SK-N-SH (cell line): Measurements from ENCODE around the gene ZC3H7B. TPM values are rescaled to one million over a fixed set of nuclear protein-coding genes. Genes with fewer than 3 reads are reported as not detected.

Source experiments
- CTCF ChIA-PET: fragments of 300-600, 350-600 bp; formaldehyde crosslinking; extraction: SDS; loops from one replicate; lab custom pipeline; 2021; lab: Yijun Ruan, JAX
- POLR2A ChIA-PET: fragments of 350-600 bp; sonication (Branson Sonifier 250); formaldehyde crosslinking; extraction: SDS; loops from one replicate; lab custom pipeline; 2020; ENCODE audit warnings: antibody characterized with exemption, inconsistent platforms; lab: Yijun Ruan, JAX
- DNase-seq: peaks from one replicate; pipeline ENCODE4 v3.0.0; 2012
- H2AFZ ChIP-seq: fragments of 200-600 bp; sonication (generic); 2 replicates; pipeline ENCODE4 v1.8.1; 2016; ENCODE audit warnings: antibody characterized with exemption, mild to moderate bottlenecking, low read depth
- H3F3A ChIP-seq: fragments of 200-600 bp; sonication (generic); replicated peaks from 2 replicates; pipeline ENCODE3; 2016; ENCODE audit warnings: antibody characterized with exemption, mild to moderate bottlenecking; ENCODE audit not compliant: insufficient read depth
- H3K27ac ChIP-seq, 2 experiments: fragments of 200-500 bp in 1 of 2; fragments of 200-600 bp in 1 of 2; sonication (Bioruptor generic) in 1 of 2; sonication (generic), shearing (Covaris generic) in 1 of 2; 2 replicates each; pipeline versions ENCODE4 v1.5.1 to v1.6.1; 2014 to 2016; ENCODE audit warnings: low read depth in 2 of 2, inconsistent platforms in 1 of 2, low read length in 1 of 2, mild to moderate bottlenecking in 1 of 2, mixed read lengths in 1 of 2
- H3K27me3 ChIP-seq: fragments of 200-600 bp; sonication (generic), shearing (Covaris generic); 2 replicates; pipeline ENCODE4 v1.6.1; 2016; ENCODE audit warnings: mixed run types; ENCODE audit not compliant: insufficient read depth
- H3K36me3 ChIP-seq, 2 experiments: fragments of 200-500 bp in 1 of 2; fragments of 200-600 bp in 1 of 2; sonication (Bioruptor generic) in 1 of 2; sonication (generic) in 1 of 2; replicated peaks in 1 of 2; 2 replicates each; pipeline versions ENCODE3 to v1.5.1; 2014 to 2016; ENCODE audit warnings: low read length in 1 of 2, mild to moderate bottlenecking in 1 of 2; ENCODE audit not compliant: insufficient read depth in 2 of 2, control insufficient read depth in 1 of 2
- H3K4me1 ChIP-seq, 2 experiments: fragments of 200-500 bp in 1 of 2; fragments of 200-600 bp in 1 of 2; sonication (Bioruptor generic) in 1 of 2; sonication (generic), shearing (Covaris generic) in 1 of 2; 2 replicates each; pipeline versions ENCODE4 v1.5.1 to v1.6.1; 2014 to 2016; ENCODE audit warnings: low read depth in 1 of 2, low read length in 1 of 2, mixed run types in 1 of 2; ENCODE audit not compliant: insufficient read depth in 2 of 2, control insufficient read depth in 1 of 2
- H3K4me2 ChIP-seq: fragments of 200-600 bp; sonication (generic), shearing (Covaris generic); 2 replicates; pipeline ENCODE4 v1.6.1; 2017; ENCODE audit warnings: mixed run types
- H3K4me3 ChIP-seq, 2 experiments: fragments of 200-500 bp in 1 of 2; fragments of 200-600 bp in 1 of 2; sonication (Bioruptor generic) in 1 of 2; sonication (generic), shearing (Covaris generic) in 1 of 2; 2 replicates each; pipeline versions ENCODE4 v1.5.1 to v1.8.1; 2014 to 2016; ENCODE audit warnings: low read depth in 2 of 2, inconsistent platforms in 1 of 2, low read length in 1 of 2, mild to moderate bottlenecking in 1 of 2, mixed read lengths in 1 of 2, moderate library complexity in 1 of 2
- H3K79me2 ChIP-seq: fragments of 200-600 bp; sonication (generic); 2 replicates; pipeline ENCODE4 v1.8.1; 2017; ENCODE audit warnings: mild to moderate bottlenecking; ENCODE audit not compliant: insufficient read depth
- H3K9ac ChIP-seq: fragments of 200-600 bp; sonication (generic); 2 replicates; pipeline ENCODE4 v1.6.1; 2017; ENCODE audit warnings: mixed run types
- H3K9me2 ChIP-seq: fragments of 200-600 bp; sonication (generic); 2 replicates; pipeline ENCODE4 v1.6.1; 2017; ENCODE audit warnings: mixed run types
- H3K9me3 ChIP-seq: fragments of 200-600 bp; sonication (generic); 2 replicates; pipeline ENCODE4 v1.6.1; 2017; ENCODE audit warnings: mixed run types, mild to moderate bottlenecking, moderate library complexity
- H4K20me1 ChIP-seq: fragments of 200-600 bp; sonication (generic); 2 replicates; pipeline ENCODE4 v1.6.1; 2017; ENCODE audit warnings: mild to moderate bottlenecking, mixed run types; ENCODE audit not compliant: insufficient read depth
- CHD2 ChIP-seq: fragments of 150-350 bp; IDR thresholded peaks from 2 replicates; pipeline ENCODE4 v1.6.1; 2018; ENCODE audit warnings: low read length; ENCODE audit not compliant: partially characterized antibody
- EP300 ChIP-seq, 2 experiments: IDR thresholded peaks; 2 replicates each; pipeline versions ENCODE4 v1.4.0 to v1.6.1; 2012; ENCODE audit warnings: borderline replicate concordance in 1 of 2, low read depth in 1 of 2, low read length in 1 of 2
- EZH2phosphoT487 ChIP-seq: fragments of 200-600 bp; sonication (generic); IDR thresholded peaks from 2 replicates; pipeline ENCODE4 v1.6.1; 2017; ENCODE audit warnings: low read depth, mixed run types, mild to moderate bottlenecking, antibody characterized with exemption, moderate library complexity, borderline replicate concordance
- FOXM1 ChIP-seq: IDR thresholded peaks from 2 replicates; pipeline ENCODE4 v1.4.0; 2012; ENCODE audit warnings: low read depth, mild to moderate bottlenecking
- GABPA ChIP-seq: IDR thresholded peaks from 2 replicates; pipeline ENCODE4 v1.4.0; 2012; ENCODE audit warnings: low read depth, mild to moderate bottlenecking
- MEF2A ChIP-seq: IDR thresholded peaks from 2 replicates; pipeline ENCODE4 v1.4.0; 2012; ENCODE audit warnings: low read depth, borderline replicate concordance
- NFIC ChIP-seq: IDR thresholded peaks from 2 replicates; pipeline ENCODE4 v1.4.0; 2012; ENCODE audit warnings: borderline replicate concordance
- NRF1 ChIP-seq: IDR thresholded peaks from 2 replicates; pipeline ENCODE4 v1.6.1; 2012; ENCODE audit warnings: low read depth, mild to moderate bottlenecking, low read length
- RCOR1 ChIP-seq: fragments of 150-350 bp; IDR thresholded peaks from 2 replicates; pipeline ENCODE4 v1.6.1; 2017; ENCODE audit warnings: antibody characterized with exemption, low read length
- RXRA ChIP-seq: IDR thresholded peaks from 2 replicates; pipeline ENCODE4 v1.4.0; 2012; ENCODE audit warnings: low read depth, mild to moderate bottlenecking, borderline replicate concordance
- SIN3A ChIP-seq: IDR thresholded peaks from 2 replicates; pipeline ENCODE4 v1.6.1; 2012; ENCODE audit warnings: low read depth, mild to moderate bottlenecking, low read length, moderate library complexity, borderline replicate concordance
- TCF12 ChIP-seq: IDR thresholded peaks from 2 replicates; pipeline ENCODE4 v1.4.0; 2012
- TEAD4 ChIP-seq: IDR thresholded peaks from 2 replicates; pipeline ENCODE4 v1.4.0; 2012; ENCODE audit warnings: mild to moderate bottlenecking, borderline replicate concordance; ENCODE audit not compliant: insufficient read depth
- WGBS: methylation state at CpG from one replicate; pipeline ENCODE4 v1.1.6; 2017; ENCODE audit warnings: low lambda C conversion rate; 5-methylcytosine and 5-hydroxymethylcytosine counted together
- polyA plus RNA-seq, 3 experiments: library from polyadenylated mRNA; depleted of rRNA; stranded (reverse); fragments of >200 nt; gene quantifications; 2 replicates each; pipeline ENCODE4 v1.2.3, GENCODE V29; 2012
- TF ChIP-seq, protein P1 (sequence below): IDR thresholded peaks from 2 replicates; pipeline ENCODE4 v1.4.0; 2012; ENCODE audit warnings: low read depth, borderline replicate concordance
- TF ChIP-seq, protein P2 (sequence below): fragments of 150-350 bp; IDR thresholded peaks from 2 replicates; pipeline ENCODE4 v1.6.1; 2017; ENCODE audit warnings: antibody characterized with exemption, low read length, low read depth, borderline replicate concordance
- TF ChIP-seq, protein P3 (sequence below): fragments of 150-350 bp; IDR thresholded peaks from 2 replicates; pipeline ENCODE4 v1.6.1; 2016; ENCODE audit warnings: mild to moderate bottlenecking, low read depth, low read length
- TF ChIP-seq, protein P4 (sequence below): IDR thresholded peaks from 2 replicates; pipeline ENCODE4 v1.4.0; 2012; ENCODE audit warnings: low read depth
- TF ChIP-seq, protein P5 (sequence below): IDR thresholded peaks from 2 replicates; pipeline ENCODE4; 2012
- TF ChIP-seq, protein P6 (sequence below): IDR thresholded peaks from 2 replicates; pipeline ENCODE4 v1.6.1; 2012; ENCODE audit warnings: mild to moderate bottlenecking, low read depth, low read length, moderate library complexity
- TF ChIP-seq, protein P7 (sequence below): IDR thresholded peaks from 2 replicates; pipeline ENCODE4 v1.4.0; 2012; ENCODE audit warnings: low read depth, borderline replicate concordance

Gene ZC3H7B
- polyA plus RNA-seq, 1 of the 3 experiments (the other 2 are of a cell fraction): 27.1 TPM

DNA sequence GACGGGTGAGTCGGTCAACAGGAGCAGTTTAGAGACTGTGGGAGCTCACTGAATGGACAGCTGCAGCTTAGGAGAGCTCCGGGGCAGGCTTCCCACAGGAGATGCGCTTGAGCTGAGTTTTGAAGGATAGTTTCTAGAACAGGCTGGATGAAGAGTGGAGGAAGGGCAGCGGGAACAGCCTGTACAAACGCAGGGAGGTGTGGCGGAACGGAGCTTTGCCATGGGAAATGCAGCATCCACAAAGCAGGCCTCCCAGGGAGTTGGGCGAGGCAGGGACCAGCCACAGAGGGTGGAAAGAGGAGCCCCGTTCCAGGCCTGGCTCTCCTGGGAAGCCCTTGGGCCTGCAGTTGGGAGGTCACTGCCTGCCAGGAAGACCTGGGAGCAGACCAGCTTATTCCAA lies 53.7 kb downstream of the ZC3H7B start:
- 77% methylated on average over 3 of the region's 10 CpGs for WGBS
- POLR2A ChIA-PET: no interaction called here

More for the DNA sequence above, 53.7 kb downstream of the ZC3H7B start:
- Histone ChIP-seq H3K4me1 (no peaks in the 10 kb centered on the region), H3K9ac (no peak overlapping the region), H3K4me2 (no peak overlapping the region), H3K36me3 (peaks cover 0 to 12% of the 10 kb centered on the region in 2 experiments), H3K79me2 (no peaks in the 10 kb centered on the region), H4K20me1 (no peaks in the 10 kb centered on the region), H3K9me2 (no peaks in the 10 kb centered on the region), H3K4me3 (no peak overlapping the region), H3K27me3 (no peaks in the 10 kb centered on the region), H3K9me3 (no peaks in the 10 kb centered on the region), H3K27ac (no peak overlapping the region), H2AFZ (no peak overlapping the region), H3F3A (no peaks in the 10 kb centered on the region)
- DNase-seq: no peak
- CTCF ChIA-PET: no interaction called here
- TF ChIP-seq, protein P1, sequence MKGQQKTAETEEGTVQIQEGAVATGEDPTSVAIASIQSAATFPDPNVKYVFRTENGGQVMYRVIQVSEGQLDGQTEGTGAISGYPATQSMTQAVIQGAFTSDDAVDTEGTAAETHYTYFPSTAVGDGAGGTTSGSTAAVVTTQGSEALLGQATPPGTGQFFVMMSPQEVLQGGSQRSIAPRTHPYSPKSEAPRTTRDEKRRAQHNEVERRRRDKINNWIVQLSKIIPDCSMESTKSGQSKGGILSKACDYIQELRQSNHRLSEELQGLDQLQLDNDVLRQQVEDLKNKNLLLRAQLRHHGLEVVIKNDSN: no peak
- TF ChIP-seq, protein P2, sequence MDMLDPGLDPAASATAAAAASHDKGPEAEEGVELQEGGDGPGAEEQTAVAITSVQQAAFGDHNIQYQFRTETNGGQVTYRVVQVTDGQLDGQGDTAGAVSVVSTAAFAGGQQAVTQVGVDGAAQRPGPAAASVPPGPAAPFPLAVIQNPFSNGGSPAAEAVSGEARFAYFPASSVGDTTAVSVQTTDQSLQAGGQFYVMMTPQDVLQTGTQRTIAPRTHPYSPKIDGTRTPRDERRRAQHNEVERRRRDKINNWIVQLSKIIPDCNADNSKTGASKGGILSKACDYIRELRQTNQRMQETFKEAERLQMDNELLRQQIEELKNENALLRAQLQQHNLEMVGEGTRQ: no peak
- TF ChIP-seq, protein P3, sequence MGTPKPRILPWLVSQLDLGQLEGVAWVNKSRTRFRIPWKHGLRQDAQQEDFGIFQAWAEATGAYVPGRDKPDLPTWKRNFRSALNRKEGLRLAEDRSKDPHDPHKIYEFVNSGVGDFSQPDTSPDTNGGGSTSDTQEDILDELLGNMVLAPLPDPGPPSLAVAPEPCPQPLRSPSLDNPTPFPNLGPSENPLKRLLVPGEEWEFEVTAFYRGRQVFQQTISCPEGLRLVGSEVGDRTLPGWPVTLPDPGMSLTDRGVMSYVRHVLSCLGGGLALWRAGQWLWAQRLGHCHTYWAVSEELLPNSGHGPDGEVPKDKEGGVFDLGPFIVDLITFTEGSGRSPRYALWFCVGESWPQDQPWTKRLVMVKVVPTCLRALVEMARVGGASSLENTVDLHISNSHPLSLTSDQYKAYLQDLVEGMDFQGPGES: no peak
- TF ChIP-seq TEAD4 (no peak), TCF12 (no peak), GABPA (no peak), NFIC (no peak), RXRA (no peak), CHD2 (no peak), NRF1 (no peak), RCOR1 (no peak), SIN3A (no peak), EP300 (IDR thresholded peaks at IDR 0.05; ENCODE audit: borderline replicate concordance in 1 of 2, low read depth in 1 of 2, low read length in 1 of 2) (no peak), EZH2phosphoT487 (no peak), MEF2A (no peak), FOXM1 (no peak)
- TF ChIP-seq, protein P4, sequence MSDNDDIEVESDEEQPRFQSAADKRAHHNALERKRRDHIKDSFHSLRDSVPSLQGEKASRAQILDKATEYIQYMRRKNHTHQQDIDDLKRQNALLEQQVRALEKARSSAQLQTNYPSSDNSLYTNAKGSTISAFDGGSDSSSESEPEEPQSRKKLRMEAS: no peak
- TF ChIP-seq, protein P5, sequence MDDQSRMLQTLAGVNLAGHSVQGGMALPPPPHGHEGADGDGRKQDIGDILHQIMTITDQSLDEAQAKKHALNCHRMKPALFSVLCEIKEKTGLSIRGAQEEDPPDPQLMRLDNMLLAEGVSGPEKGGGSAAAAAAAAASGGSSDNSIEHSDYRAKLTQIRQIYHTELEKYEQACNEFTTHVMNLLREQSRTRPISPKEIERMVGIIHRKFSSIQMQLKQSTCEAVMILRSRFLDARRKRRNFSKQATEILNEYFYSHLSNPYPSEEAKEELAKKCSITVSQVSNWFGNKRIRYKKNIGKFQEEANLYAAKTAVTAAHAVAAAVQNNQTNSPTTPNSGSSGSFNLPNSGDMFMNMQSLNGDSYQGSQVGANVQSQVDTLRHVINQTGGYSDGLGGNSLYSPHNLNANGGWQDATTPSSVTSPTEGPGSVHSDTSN: no peak
- TF ChIP-seq, protein P6, sequence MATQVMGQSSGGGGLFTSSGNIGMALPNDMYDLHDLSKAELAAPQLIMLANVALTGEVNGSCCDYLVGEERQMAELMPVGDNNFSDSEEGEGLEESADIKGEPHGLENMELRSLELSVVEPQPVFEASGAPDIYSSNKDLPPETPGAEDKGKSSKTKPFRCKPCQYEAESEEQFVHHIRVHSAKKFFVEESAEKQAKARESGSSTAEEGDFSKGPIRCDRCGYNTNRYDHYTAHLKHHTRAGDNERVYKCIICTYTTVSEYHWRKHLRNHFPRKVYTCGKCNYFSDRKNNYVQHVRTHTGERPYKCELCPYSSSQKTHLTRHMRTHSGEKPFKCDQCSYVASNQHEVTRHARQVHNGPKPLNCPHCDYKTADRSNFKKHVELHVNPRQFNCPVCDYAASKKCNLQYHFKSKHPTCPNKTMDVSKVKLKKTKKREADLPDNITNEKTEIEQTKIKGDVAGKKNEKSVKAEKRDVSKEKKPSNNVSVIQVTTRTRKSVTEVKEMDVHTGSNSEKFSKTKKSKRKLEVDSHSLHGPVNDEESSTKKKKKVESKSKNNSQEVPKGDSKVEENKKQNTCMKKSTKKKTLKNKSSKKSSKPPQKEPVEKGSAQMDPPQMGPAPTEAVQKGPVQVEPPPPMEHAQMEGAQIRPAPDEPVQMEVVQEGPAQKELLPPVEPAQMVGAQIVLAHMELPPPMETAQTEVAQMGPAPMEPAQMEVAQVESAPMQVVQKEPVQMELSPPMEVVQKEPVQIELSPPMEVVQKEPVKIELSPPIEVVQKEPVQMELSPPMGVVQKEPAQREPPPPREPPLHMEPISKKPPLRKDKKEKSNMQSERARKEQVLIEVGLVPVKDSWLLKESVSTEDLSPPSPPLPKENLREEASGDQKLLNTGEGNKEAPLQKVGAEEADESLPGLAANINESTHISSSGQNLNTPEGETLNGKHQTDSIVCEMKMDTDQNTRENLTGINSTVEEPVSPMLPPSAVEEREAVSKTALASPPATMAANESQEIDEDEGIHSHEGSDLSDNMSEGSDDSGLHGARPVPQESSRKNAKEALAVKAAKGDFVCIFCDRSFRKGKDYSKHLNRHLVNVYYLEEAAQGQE: no peak
- TF ChIP-seq, protein P7, sequence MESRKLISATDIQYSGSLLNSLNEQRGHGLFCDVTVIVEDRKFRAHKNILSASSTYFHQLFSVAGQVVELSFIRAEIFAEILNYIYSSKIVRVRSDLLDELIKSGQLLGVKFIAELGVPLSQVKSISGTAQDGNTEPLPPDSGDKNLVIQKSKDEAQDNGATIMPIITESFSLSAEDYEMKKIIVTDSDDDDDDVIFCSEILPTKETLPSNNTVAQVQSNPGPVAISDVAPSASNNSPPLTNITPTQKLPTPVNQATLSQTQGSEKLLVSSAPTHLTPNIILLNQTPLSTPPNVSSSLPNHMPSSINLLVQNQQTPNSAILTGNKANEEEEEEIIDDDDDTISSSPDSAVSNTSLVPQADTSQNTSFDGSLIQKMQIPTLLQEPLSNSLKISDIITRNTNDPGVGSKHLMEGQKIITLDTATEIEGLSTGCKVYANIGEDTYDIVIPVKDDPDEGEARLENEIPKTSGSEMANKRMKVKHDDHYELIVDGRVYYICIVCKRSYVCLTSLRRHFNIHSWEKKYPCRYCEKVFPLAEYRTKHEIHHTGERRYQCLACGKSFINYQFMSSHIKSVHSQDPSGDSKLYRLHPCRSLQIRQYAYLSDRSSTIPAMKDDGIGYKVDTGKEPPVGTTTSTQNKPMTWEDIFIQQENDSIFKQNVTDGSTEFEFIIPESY: no peak
